Stimulated activated CD8-positive, alpha-beta memory T cell treated with anti-CD3 and anti-CD28 coated beads, Interleukin-15, amount 100 ng/mL, for 1 hour (primary cell): ENCODE results near the gene REPS1.
"Not testable (repeated sequence)": the region's sequence is repeated elsewhere in the genome, so short reads cannot be mapped to it uniquely, and the experiment has no call there.

ENCODE experiments used
- DNase-seq: peaks from one replicate; pipeline ENCODE4 v3.0.0-alpha.2; 2020; ENCODE audit warnings: low read depth

Gene REPS1, protein sequence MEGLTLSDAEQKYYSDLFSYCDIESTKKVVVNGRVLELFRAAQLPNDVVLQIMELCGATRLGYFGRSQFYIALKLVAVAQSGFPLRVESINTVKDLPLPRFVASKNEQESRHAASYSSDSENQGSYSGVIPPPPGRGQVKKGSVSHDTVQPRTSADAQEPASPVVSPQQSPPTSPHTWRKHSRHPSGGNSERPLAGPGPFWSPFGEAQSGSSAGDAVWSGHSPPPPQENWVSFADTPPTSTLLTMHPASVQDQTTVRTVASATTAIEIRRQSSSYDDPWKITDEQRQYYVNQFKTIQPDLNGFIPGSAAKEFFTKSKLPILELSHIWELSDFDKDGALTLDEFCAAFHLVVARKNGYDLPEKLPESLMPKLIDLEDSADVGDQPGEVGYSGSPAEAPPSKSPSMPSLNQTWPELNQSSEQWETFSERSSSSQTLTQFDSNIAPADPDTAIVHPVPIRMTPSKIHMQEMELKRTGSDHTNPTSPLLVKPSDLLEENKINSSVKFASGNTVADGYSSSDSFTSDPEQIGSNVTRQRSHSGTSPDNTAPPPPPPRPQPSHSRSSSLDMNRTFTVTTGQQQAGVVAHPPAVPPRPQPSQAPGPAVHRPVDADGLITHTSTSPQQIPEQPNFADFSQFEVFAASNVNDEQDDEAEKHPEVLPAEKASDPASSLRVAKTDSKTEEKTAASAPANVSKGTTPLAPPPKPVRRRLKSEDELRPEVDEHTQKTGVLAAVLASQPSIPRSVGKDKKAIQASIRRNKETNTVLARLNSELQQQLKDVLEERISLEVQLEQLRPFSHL

DNA sequence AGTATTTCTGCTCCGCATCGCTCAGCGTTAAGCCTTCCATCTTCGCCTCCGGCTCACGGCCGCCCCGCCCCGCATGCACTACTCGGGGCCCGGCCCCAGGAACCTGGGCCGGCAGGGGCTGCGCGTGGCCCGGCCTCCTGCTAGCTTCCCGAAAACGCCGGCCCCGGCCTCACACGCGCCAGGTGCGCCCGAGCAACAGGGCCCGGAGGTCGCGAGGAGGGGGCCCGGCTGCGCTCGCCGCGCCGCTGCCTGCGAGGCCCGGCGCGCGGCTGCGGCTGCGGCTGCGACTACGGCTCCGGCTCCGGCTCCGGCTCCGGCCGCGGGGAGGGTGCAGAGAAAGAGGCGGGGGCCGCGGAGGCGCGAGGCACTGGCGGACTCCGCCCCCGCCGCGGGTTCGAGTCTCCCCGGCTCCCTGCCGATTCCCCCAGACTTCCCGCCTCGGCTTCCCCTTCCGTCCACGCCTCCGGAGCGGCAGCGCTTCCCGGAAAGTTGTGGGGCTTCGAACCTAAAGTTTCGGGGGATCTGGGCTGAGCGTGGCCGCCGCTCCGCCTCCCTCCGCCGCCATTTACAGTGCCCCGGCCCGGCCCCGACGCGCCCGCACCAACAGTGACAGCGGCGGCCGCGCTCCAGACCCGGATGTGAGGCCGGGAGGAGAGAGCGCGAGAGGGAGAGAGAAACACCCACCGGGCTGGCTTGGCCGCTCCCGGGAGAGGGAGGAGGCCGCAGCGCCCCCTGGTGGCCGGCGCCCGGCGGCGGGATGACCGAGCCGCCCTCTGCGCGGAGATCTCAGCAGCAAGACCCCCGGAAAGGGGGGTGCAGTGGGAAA lies at the start of gene REPS1:
Gene REPS1, minus strand, starts transcription at position 611 of the 826 bp plus-strand sequence. Its CDS starts 571 bp downstream, at position 40.
- DNase-seq: peak; percentile 81

GRCh38 chr6:139037490-139037889 lies 49.4 kb upstream of the REPS1 start:
- no peak for DNase-seq

DNA sequence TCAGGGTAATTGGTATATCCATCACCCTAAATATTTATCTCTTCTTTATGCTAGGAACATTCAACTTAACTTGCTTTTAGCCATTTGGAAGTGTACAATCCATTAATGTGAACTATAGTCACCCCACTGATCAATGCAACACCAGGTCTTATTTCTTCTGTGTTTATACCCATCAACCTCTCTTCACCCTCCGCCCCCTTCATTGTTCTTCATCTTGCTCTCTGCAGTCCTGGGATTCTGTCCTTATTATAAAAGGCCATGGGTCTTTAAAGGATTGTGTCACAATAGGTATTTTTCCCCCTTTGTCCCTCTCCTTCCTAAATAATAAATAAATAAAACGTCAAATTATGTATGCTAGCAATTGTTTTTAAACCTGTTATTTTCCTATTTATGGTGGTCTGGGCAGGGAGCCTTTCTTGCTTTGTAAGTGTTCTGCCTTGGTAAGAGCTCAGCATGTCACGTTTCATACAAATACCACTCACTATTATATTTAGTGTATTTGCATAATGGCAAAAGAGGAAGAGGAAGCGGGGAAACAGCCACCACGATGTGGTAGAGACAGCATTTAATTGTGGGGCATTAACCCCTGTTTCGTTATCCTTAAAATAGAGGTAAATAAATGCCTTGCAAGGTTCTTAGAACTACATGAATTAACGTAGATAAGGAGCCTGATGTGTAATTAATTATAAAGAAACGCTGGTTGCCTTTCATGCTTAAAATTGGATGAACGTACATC lies 42.3 kb upstream of the REPS1 start:
- no peak for DNase-seq

DNA sequence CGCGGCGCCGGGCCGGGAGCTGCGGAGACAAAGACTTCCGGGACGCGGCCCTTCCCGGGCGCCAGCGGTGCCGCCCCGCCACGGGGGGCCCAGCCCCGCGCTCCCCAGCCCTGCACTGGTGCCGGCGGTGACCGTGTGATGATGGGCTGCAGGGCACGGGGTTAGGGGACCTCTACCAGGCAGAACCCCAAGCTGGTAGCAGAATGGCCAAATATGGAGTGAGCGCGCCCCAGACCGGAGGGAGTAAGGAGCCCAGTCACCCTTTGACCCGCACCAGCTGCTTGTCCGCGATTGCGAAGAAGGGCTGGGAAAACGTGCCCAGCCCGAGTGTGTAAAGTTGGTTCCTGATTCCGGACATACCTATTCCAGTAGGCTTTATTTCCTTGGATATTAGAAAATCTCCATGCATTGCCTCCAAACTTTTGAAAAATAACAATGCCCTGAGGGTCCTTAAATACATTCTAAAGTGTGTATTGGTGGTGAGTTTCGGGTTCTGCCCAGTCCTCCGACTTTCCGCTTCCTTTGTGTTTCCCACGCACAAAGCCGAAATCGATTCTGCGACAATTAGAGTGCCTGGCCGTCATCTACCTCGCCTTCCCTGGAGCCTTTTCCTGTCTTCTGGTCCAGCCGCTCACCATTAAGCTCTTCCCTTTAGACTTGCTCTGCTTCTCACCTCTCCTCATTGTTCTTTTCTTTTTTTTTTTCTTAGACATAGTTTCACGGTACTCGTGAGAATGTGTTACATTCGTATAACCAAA lies 41.6 kb upstream of the REPS1 start:
- DNase-seq: no peak

DNA sequence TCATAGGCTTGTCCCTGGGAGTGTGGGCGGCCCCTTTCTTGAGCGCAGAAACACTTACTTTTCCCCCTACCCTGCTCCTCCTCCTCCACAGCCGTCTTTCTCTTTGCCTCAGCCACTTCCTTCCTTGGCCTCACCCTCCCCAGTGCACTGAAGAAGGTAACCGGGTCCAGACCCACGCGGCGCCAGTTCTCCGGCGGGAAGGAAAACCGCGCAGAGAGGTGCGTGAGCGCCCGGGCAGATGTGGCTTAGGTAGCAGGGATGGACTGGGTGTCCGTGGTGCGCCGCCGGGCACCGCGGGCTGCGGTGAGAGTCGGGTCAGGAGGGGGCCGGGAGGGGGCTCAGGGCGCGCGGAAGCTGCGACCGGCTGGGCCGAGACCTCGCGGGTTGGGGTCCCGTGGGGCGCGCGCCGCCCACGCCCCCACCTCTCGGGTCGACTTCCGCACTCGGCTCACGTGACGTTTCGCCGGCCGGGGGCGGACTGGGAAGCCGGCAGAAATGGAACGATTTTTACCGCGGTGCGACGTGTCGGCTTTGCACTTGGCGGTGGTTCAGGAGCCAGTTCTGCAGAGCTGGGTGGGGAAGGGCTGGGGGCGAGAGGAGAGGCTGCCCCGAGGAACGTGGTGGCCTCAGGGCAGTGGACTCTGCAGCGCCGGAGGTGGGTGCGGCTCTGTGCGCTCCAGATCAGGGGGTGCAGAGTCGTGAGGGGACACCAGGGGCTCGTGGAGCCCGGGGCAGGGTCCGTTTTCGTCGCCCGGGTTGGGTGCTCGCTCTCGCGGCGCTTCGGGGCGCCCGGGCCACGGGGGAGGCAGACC lies 40.8 kb upstream of the REPS1 start, which contains the start of gene ABRACL:
Gene ABRACL, plus strand, starts transcription at position 88 of the 812 bp plus-strand sequence. CDS start 5,416 bp downstream, outside the sequence.
- DNase-seq: peak; percentile 39

- DNase-seq: no peak
Measured at GRCh38 chr6:139028215-139028657, 40.2 kb upstream of the REPS1 start.

DNA sequence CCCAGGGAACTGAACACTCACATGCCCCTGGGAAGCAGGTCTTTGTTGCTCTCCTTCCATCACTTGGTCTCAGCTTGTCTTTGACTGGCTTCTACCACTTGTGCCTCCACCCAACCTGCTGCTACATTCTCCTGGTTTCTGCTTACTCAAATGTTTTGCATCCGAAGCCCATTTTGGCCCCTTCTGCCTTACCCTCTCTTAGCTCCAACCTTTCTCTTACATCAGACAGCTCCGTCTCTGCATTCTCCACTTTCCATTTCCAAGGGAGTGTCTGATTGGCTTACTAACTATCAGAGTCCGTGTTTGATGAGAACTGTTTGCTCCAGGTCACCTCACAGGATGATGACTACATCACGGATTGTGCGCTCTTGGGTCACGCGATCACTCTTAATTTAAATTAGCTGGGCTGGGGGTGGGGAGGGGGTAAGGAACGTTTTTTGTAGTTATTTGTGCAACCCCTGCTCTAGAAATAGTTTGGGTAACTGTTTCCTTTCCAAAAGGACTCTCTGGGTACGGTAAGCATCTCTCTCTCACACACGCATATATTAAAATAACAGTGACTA lies 39.6 kb upstream of the REPS1 start:
- DNase-seq: no peak

DNA sequence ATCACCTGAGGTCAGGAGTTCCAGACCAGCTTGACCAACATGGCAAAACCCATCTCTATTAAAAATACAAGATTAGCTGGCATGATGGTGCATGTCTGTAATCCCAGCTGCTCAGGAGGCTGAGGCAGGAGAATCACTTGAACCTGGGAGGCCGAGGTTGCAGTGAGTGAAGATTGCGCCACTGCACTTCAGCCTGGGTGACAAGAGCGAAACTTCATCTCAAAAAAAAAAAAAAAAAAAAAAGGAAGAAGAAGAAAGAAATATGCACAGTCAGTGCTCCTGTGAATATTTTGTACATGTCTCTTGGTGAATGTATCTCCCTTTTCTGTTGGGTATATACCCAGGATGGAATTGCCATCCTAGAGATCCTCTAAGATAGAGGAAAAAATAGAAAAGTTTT lies 37.4 kb upstream of the REPS1 start:
- not testable (repeated sequence) for DNase-seq

- DNase-seq: no peak
Measured at GRCh38 chr6:139020689-139021088, 32.6 kb upstream of the REPS1 start.

DNA sequence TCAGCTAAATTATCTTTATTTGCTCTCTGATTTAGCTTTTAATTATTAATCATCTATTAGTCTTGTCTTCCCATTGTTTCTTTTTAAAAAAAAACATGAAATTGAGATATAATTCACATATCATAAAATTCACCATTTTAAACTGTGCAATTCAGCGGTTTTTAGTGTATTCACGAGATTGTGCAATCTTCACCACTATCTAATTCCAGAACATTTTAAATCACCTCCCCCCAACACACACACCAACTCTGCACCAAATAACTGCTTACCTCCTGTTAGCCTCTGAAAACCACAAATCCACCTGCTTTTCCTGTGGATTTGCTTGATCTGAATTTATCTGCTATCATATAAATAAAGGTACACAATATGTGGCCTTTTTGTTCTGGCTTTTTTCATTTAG lies 31.7 kb upstream of the REPS1 start:
- no peak for DNase-seq

- DNase-seq: no peak
Measured at GRCh38 chr6:139017227-139017626, 29.2 kb upstream of the REPS1 start.

DNA sequence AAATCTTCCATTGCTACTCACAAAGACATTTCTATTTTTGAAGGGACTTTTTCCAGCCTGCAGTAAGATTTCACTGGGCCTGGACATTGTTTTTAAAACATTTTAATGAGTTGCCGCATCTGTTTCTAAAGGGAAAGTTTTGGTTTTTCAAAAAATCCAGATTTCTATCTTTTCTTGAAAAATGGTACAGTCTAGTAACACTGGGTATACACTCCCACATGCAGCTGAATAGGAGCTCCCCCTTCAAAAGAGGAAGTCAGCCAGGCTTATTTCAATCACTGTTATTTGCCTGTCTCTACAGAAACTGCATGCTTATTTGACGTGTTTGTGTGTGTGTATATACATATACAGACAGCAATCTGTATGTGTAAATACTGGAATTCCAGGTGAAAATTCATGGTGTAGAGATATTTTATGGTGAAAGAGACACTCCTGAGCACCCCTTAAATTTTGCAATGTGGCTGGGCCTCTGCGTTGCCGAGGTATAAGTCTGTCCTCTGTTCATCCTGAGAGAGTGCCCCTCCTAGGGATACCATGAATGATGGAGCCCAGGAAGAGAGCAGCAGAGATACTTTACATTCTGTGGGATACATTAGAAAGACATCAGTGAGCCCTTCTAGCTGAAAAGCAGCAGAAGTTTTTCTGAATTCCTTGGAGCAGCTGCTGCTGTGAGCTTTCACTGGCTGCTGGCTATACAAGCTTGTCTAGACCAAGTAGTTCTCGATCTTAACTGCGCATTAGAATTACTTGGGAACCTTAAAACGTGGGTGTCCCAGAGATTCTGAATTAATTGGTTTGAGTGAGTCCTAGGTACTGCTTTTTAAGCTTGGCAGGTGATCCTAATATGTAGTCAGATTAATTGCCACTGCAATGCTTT lies 28.5 kb upstream of the REPS1 start:
- DNase-seq: no peak

DNA sequence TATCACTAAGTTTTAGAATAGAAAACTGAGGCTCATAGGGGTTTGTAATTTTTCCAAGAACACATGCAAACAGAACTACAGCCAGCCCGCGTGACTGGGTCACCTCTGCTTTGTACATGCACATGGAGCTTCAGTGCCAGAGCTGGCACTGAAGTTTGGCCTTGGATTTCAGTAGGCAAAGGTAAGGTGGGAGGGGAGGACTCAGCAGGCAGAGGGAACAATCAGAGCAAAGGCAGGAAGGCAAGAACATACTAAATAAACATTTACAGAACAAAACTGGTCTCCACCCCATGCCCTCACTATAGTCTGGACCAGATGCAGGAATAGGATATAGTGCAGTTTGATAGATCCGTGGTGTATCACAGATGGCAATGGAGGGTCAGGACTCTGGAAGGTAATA lies 26.9 kb upstream of the REPS1 start:
- no peak for DNase-seq

GRCh38 chr6:139013185-139013800 lies 25.2 kb upstream of the REPS1 start:
- DNase-seq: no peak

- no peak for DNase-seq
Measured at GRCh38 chr6:139011980-139012379, 23.9 kb upstream of the REPS1 start.

GRCh38 chr6:139010674-139011073 lies 22.6 kb upstream of the REPS1 start:
- no peak for DNase-seq

- DNase-seq: no peak
Measured at GRCh38 chr6:139008117-139008516, 20.1 kb upstream of the REPS1 start.

DNA sequence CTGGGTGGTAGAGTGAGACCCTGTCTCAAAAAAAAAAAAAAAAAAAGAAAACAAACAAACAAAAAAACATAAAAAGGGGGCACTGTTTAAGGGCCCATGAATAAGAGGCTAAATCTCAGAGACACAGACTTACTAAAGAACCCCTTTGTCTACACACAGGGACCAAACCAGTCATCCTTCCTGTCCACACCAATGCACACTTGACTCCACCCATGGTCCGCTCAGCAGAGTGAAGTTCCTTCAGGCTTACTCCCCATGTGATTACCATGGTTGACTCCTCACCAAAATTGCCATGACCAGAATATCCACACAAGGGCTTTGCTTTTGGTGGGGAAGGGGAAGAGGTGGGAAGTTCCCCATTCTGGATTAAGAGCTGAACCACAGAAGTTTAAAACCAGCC lies 19.4 kb upstream of the REPS1 start:
- no peak for DNase-seq
